Body of pancreas (tissue), 4 donors: ENCODE results near the gene SLC38A3. TPM values are rescaled to one million over a fixed set of nuclear protein-coding genes. Genes with fewer than 3 reads are reported as not detected.

Experiments
- ATAC-seq: fragments of 150-250 bp; one replicate; pipeline ENCODE4 v1.9.1; 2016
- DNase-seq, 4 donors: peaks; one replicate each; pipeline ENCODE4 v3.0.0-alpha.2; 2019
- H3K27ac ChIP-seq, 4 donors: fragments of 200-600 bp; sonication (generic); 1 replicate in 3 of 4; 2 replicates in 1 of 4; pipeline versions ENCODE4 v1.5.1 to v1.6.1; 2016 to 2019; ENCODE audit warnings: mild to moderate bottlenecking in 1 of 4, mixed read lengths in 1 of 4, moderate library complexity in 1 of 4
- H3K27me3 ChIP-seq, 2 donors: fragments of 200-600 bp; sonication (generic); one replicate each; pipeline ENCODE4 v1.6.0; 2016; ENCODE audit warnings: mild to moderate bottlenecking in 1 of 2
- H3K36me3 ChIP-seq, 2 donors: fragments of 200-600 bp; sonication (generic); replicated peaks in 1 of 2; 2 replicates each; pipeline ENCODE4 v1.5.1; 2016; ENCODE audit warnings: low read depth in 2 of 2; ENCODE audit not compliant: insufficient read depth in 1 of 2
- H3K4me1 ChIP-seq: fragments of 200-600 bp; sonication (generic); one replicate; pipeline ENCODE4 v1.6.0; 2016
- H3K4me3 ChIP-seq, 2 donors: fragments of 200-600 bp; sonication (generic); 1 replicate in 1 of 2; 2 replicates in 1 of 2; pipeline ENCODE4 v1.5.1; 2016 to 2019
- H3K9me3 ChIP-seq, 3 donors: fragments of 200-600 bp; sonication (generic); 1 replicate in 2 of 3; 2 replicates in 1 of 3; pipeline ENCODE4 v1.5.1; 2016
- CTCF ChIP-seq, 7 experiments: fragments of 450-650 bp in 4 of 7; fragments of 200-600 bp in 3 of 7; sonication (generic) in 3 of 7; IDR thresholded peaks; one replicate each; pipeline ENCODE4 v1.5.1; 2016 to 2019; ENCODE audit warnings: antibody characterized with exemption in 7 of 7
- POLR2A ChIP-seq, 3 donors: fragments of 450-650 bp; IDR thresholded peaks; one replicate each; pipeline ENCODE4 v1.6.1; 2016; ENCODE audit warnings: antibody characterized with exemption in 3 of 3, mild to moderate bottlenecking in 2 of 3
- WGBS, 2 donors: methylation state at CpG; one replicate each; pipeline ENCODE4 v1.1.5; 2017; 5-methylcytosine and 5-hydroxymethylcytosine counted together
- intact Hi-C: fragments of 100-400 bp; cut with DNase I; formaldehyde crosslinking; loops from one replicate; pipeline ENCODE4 v1.15.1; 2023
- microRNA counts, 2 donors: library from miRNA; unstranded; fragments of <30 nt; microRNA quantifications; one replicate each; lab custom pipeline; 2017
- microRNA-seq, 2 donors: library from miRNA; unstranded; fragments of <30 nt; microRNA quantifications; one replicate each; pipeline ENCODE4, GENCODE V29; 2016; ENCODE audit warnings: borderline number of aligned reads in 2 of 2, borderline replicate concordance in 2 of 2
- small RNA-seq: library from RNA; depleted of rRNA; stranded (forward); fragments of <200 nt; gene quantifications from one replicate; pipeline ENCODE3, GENCODE V24; 2016
- total RNA-seq, 2 donors: library from RNA; depleted of rRNA; stranded (reverse); fragments of >200 nt; gene quantifications; one replicate each; pipeline ENCODE4 v1.1.0, GENCODE V29; 2016

The SLC38A3 gene
- total RNA-seq, 2 donors from 2014 or later = 4.6 to 48.0 TPM

- DNase-seq (no peak), ATAC-seq (no peak)
- intact Hi-C loops = loop anchor here (5.0 to 10.0 kb wide), 2 partner anchors 38 to 75 kb away; partner anchors contain the start of gene GNAT1
- TF ChIP-seq CTCF (IDR thresholded peaks at IDR 0.05) (no peak), POLR2A (IDR thresholded peaks at IDR 0.05) (no peak)
- Histone ChIP-seq H3K9me3 (no peaks in the 10 kb centered on the region), H3K4me3 (peak overlapping the region in 1 of 2 donors; percentile 16), H3K36me3 (no peaks in the 10 kb centered on the region), H3K27me3 (no peaks in the 10 kb centered on the region), H3K4me1 (peaks cover 93% of the 10 kb centered on the region), H3K27ac (peak overlapping the region; percentile 93 to 97 (median 94))
- 37 to 40% methylated on average over 1 to 8 of the region's 8 CpGs for WGBS, 2 donors
Observed at GRCh38 chr3:50269977-50270413, 64.9 kb downstream of the SLC38A3 start.

GRCh38 chr3:50270422-50271224 lies 65.6 kb downstream of the SLC38A3 start:
- peak overlapping the region; percentile 93 to 97 (median 94) for H3K27ac ChIP-seq
- no peak for DNase-seq

More at GRCh38 chr3:50270422-50271224, 65.6 kb downstream of the SLC38A3 start:
- ATAC-seq = no peak
- Histone ChIP-seq H3K36me3 (no peaks in the 10 kb centered on the region), H3K4me1 (peaks cover 87% of the 10 kb centered on the region), H3K9me3 (no peaks in the 10 kb centered on the region), H3K4me3 (no peak overlapping the region), H3K27me3 (no peaks in the 10 kb centered on the region)
- TF ChIP-seq POLR2A (IDR thresholded peaks at IDR 0.05) = no peak
- TF ChIP-seq CTCF (IDR thresholded peaks at IDR 0.05) = no peak
- intact Hi-C loops = loop anchor here (5.0 to 10.0 kb wide), 2 partner anchors 38 to 76 kb away; partner anchors contain the start of gene GNAT1
- WGBS, 2 donors = 50 to 51% methylated on average over 10 to 19 of the region's 19 CpGs

MicroRNAs encoded within 50 kb of the gene (microRNA counts, 767-probe panel; counts per million panel counts)
- microRNA hsa-miR-566 (lab: Ali Mortazavi, UCI) = 0 to 736 counts per million in 2 donors

Small RNA genes within 50 kb of the gene (microRNA-seq; reads per million reads assigned to microRNA genes)
- 0 reads per million in 2 donors for gene MIR566
- 0 reads per million in 2 donors for gene MIR5787

Small RNA genes within 50 kb of the gene (small RNA-seq; reads per million reads assigned to genes)
- not detected for gene MIR566
- not detected for gene MIR5787

Other genes with a start within 250 kb of the SLC38A3 start
- 100 to 1,000 TPM; 139 to 308 TPM for gene RBM5, start 116.4 kb upstream of the SLC38A3 start, total RNA-seq
- 10 to 100 TPM in 1 of 2 donors, 1 to 10 TPM in 1; 5.2 to 25.4 TPM for gene SEMA3F, start 49.9 kb upstream of the SLC38A3 start, total RNA-seq
- gene GNAT1, start 13.7 kb upstream of the SLC38A3 start, total RNA-seq = not detected
- gene GNAI2, start 30.9 kb downstream of the SLC38A3 start, total RNA-seq = 10 to 100 TPM; 46.2 to 53.7 TPM
- gene SEMA3B, start 63.9 kb downstream of the SLC38A3 start, total RNA-seq = 100 to 1,000 TPM in 1 of 2 donors, 10 to 100 TPM in 1; 71.1 to 116 TPM
- not detected for gene LSMEM2, start 73.8 kb downstream of the SLC38A3 start, total RNA-seq
- 100 to 1,000 TPM in 1 of 2 donors, 10 to 100 TPM in 1; 75.8 to 103 TPM for gene IFRD2, start 87.2 kb downstream of the SLC38A3 start, total RNA-seq
- 1 to 10 TPM in 1 of 2 donors, under 1 TPM in 1; 0.99 to 2.3 TPM for gene HYAL3, start 94.1 kb downstream of the SLC38A3 start, total RNA-seq
- 10 to 100 TPM in 1 of 2 donors, 1 to 10 TPM in 1; 4.4 to 11.2 TPM for gene NAA80, start 94.1 kb downstream of the SLC38A3 start, total RNA-seq
- 10 to 100 TPM; 13.0 to 20.4 TPM for gene HYAL1, start 98.3 kb downstream of the SLC38A3 start, total RNA-seq
- 10 to 100 TPM; 35.6 to 48.3 TPM for gene HYAL2, start 117.5 kb downstream of the SLC38A3 start, total RNA-seq
- 10 to 100 TPM; 12.9 to 31.6 TPM for gene TUSC2, start 123.0 kb downstream of the SLC38A3 start, total RNA-seq
- gene RASSF1, start 135.6 kb downstream of the SLC38A3 start, total RNA-seq = 10 to 100 TPM; 26.7 to 30.0 TPM
- gene ZMYND10, start 140.5 kb downstream of the SLC38A3 start, total RNA-seq = 1 to 10 TPM; 1.3 to 2.3 TPM
- gene NPRL2, start 145.5 kb downstream of the SLC38A3 start, total RNA-seq = 10 to 100 TPM; 27.0 to 30.9 TPM
- 10 to 100 TPM; 11.4 to 29.0 TPM for gene CYB561D2, start 145.6 kb downstream of the SLC38A3 start, total RNA-seq
- 10 to 100 TPM; 39.4 to 54.1 TPM for gene TMEM115, start 154.2 kb downstream of the SLC38A3 start, total RNA-seq